Esophagus squamous epithelium (tissue), 5 donors: ENCODE measurements around the gene ABCB9. TPM values are rescaled to one million over a fixed set of nuclear protein-coding genes. Genes with fewer than 3 reads are reported as not detected.

Experiments used
- DNase-seq: peaks from one replicate; lab custom pipeline; 2025; lab: John Stamatoyannopoulos, UW
- H3K27ac ChIP-seq, 4 donors: fragments of 200-600 bp; sonication (generic); one replicate each; pipeline ENCODE4 v1.5.1; 2016 to 2019; ENCODE audit warnings: mild to moderate bottlenecking in 1 of 4
- H3K27me3 ChIP-seq, 4 donors: fragments of 200-600 bp; sonication (generic); 1 replicate in 3 of 4; 2 replicates in 1 of 4; pipeline versions ENCODE4 v1.5.1 to v1.6.0; 2017 to 2021; ENCODE audit warnings: antibody characterized with exemption in 1 of 4
- H3K36me3 ChIP-seq, 3 donors: fragments of 200-600 bp; sonication (generic); one replicate each; pipeline ENCODE4 v1.5.1; 2016 to 2019
- H3K4me1 ChIP-seq, 3 donors: fragments of 200-600 bp; sonication (generic); one replicate each; pipeline ENCODE4 v1.5.1; 2017 to 2019
- H3K4me3 ChIP-seq, 4 donors: fragments of 200-600 bp; sonication (generic); 1 replicate in 3 of 4; 2 replicates in 1 of 4; pipeline ENCODE4 v1.5.1; 2016 to 2019; ENCODE audit warnings: mild to moderate bottlenecking in 2 of 4, moderate library complexity in 1 of 4
- H3K9me3 ChIP-seq, 3 donors: fragments of 200-600 bp; sonication (generic); one replicate each; pipeline ENCODE4 v1.5.1; 2016 to 2019
- POLR2A ChIP-seq, 4 donors: fragments of 450-650 bp; IDR thresholded peaks; one replicate each; pipeline ENCODE4 v1.6.1; 2017; ENCODE audit warnings: antibody characterized with exemption in 4 of 4, mild to moderate bottlenecking in 4 of 4, moderate library complexity in 3 of 4
- WGBS, 2 donors: methylation state at CpG; one replicate each; pipeline ENCODE4 v1.1.5; 2018; 5-methylcytosine and 5-hydroxymethylcytosine counted together
- intact Hi-C: fragments of 100-400 bp; cut with DNase I; formaldehyde crosslinking; loops from one replicate; pipeline ENCODE4 v1.15.0; 2022
- total RNA-seq, 4 donors: library from RNA; depleted of rRNA; stranded (reverse); fragments of >200 nt; gene quantifications; one replicate each; pipeline ENCODE4 v1.1.0, GENCODE V29; 2016
- TF ChIP-seq, protein P1 (sequence below), 6 experiments: fragments of 450-650 bp in 4 of 6; fragments of 200-600 bp in 2 of 6; sonication (generic) in 2 of 6; IDR thresholded peaks; one replicate each; pipeline ENCODE4 v1.5.1; 2016 to 2019; ENCODE audit warnings: antibody characterized with exemption in 6 of 6, mild to moderate bottlenecking in 4 of 6, moderate library complexity in 4 of 6
- donor health status: DM: yes; HTN: yes; CAD: no.

The ABCB9 gene
- total RNA-seq, 4 donors from 2014 or later, result 2.9 to 5.5 (median 3.3) TPM

DNA sequence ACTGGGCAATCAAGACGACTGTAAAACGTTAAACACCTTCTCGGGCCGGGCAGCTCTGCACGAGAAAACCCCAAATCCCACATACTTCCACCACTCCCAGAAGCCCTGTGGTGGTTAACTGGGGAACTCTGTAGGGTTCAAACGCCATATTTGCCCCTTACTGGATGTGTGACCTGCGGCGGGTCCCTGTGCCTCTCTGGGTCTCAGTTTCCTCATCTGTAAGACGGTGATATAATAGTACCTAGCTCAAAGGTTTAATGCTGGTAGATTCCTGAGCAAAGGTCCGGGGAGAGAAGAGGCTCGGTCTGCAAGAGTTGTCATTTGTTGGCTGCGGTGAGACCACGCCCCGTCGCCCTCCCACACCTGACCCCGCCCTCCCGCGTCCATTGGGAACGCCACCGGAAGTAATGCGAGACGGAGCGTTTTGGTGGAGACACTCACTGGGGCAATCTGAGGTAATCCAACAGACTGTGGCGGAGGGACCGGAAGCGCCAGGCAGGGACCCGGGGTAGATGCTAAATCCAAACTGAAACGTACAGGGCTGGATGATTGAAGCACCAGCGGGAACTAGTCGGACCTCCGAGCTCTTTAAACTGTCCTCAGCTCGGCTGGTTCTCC is 8.1 kb upstream of the ABCB9 start:
- WGBS, 2 donors, result 0 to 1% methylated on average over 9 to 25 of the region's 32 CpGs
- H3K4me1 ChIP-seq, result peaks cover 26 to 48% (median 31%) of the 10 kb centered on the region in 3 donors
- TF ChIP-seq POLR2A (IDR thresholded peaks at IDR 0.05), result peak in 1 of 4 donors; percentile 25
- TF ChIP-seq, protein P1, sequence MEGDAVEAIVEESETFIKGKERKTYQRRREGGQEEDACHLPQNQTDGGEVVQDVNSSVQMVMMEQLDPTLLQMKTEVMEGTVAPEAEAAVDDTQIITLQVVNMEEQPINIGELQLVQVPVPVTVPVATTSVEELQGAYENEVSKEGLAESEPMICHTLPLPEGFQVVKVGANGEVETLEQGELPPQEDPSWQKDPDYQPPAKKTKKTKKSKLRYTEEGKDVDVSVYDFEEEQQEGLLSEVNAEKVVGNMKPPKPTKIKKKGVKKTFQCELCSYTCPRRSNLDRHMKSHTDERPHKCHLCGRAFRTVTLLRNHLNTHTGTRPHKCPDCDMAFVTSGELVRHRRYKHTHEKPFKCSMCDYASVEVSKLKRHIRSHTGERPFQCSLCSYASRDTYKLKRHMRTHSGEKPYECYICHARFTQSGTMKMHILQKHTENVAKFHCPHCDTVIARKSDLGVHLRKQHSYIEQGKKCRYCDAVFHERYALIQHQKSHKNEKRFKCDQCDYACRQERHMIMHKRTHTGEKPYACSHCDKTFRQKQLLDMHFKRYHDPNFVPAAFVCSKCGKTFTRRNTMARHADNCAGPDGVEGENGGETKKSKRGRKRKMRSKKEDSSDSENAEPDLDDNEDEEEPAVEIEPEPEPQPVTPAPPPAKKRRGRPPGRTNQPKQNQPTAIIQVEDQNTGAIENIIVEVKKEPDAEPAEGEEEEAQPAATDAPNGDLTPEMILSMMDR (IDR thresholded peaks at IDR 0.05), result peak in 1 of 6 experiments; percentile 25
- H3K4me3 ChIP-seq, result peak overlapping the region; percentile 59 to 91 (median 84)
- H3K27me3 ChIP-seq, result no peaks in the 10 kb centered on the region
- peak overlapping the region; percentile 96 to 99 (median 98) for H3K27ac ChIP-seq
- peaks cover 0 to 23% (median 0%) of the 10 kb centered on the region in 3 donors for H3K36me3 ChIP-seq
- no peaks in the 10 kb centered on the region for H3K9me3 ChIP-seq
- intact Hi-C loops, result no loop called here
- peak; percentile 97 for DNase-seq

DNA sequence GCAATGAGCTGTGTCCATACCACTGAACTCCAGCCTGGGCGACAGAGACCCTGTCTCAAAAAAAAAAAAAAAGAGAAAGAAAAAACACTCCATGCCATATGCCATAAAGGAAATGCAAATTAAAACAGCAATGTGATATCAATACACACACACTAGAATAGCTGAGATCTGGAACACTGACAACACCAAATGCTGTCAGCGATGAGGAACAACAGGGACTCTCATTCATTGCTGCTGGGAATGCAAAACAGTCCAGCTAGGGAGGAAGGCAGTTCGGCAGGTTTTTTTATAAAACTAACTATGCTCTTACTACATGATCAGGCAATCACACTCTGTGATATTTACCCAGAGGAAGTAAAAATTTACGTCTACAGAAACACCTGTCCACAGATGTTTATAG is 3.4 kb upstream of the ABCB9 start:
- peaks cover 21 to 30% (median 24%) of the 10 kb centered on the region in 3 donors for H3K4me1 ChIP-seq
- 35 to 44% methylated on average over 4 of the region's 4 CpGs for WGBS, 2 donors
- intact Hi-C loops, result no loop called here

DNA sequence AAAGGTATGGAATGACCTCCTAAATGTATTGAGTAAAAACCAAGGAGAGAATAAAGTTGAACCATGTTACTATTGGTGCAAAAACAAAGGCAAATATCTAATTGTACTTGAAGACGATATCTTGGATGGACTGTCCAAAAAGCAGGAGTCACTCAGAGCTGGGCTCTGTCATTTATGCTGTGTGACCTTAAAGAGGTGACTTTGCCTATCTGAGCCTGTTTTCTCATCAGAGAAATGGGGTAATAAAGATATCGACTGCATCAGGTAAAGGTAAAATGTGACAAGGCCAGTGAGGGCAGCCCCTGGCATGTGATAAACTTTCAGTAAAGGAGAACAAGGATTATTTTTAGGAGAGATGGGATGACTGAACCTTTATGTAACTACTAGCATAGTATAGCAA is 1.8 kb upstream of the ABCB9 start:
- Histone ChIP-seq H3K27me3 (no peaks in the 10 kb centered on the region), H3K36me3 (no peaks in the 10 kb centered on the region), H3K27ac (no peak overlapping the region), H3K9me3 (no peaks in the 10 kb centered on the region), H3K4me1 (peaks cover 20 to 34% (median 29%) of the 10 kb centered on the region in 3 donors), H3K4me3 (no peak overlapping the region)
- TF ChIP-seq, protein P1 (IDR thresholded peaks at IDR 0.05), result no peak
- no peak for TF ChIP-seq POLR2A (IDR thresholded peaks at IDR 0.05)
- intact Hi-C loops, result no loop called here
- WGBS, 2 donors, result 81 to 86% methylated on average over 2 of the region's 2 CpGs
- no peak for DNase-seq

More for the DNA sequence above, 3.4 kb upstream of the ABCB9 start:
- Histone ChIP-seq H3K27me3 (no peaks in the 10 kb centered on the region), H3K27ac (no peak overlapping the region), H3K4me3 (no peak overlapping the region), H3K9me3 (no peaks in the 10 kb centered on the region), H3K36me3 (no peaks in the 10 kb centered on the region)
- no peak for DNase-seq
- no peak for TF ChIP-seq POLR2A (IDR thresholded peaks at IDR 0.05)
- TF ChIP-seq, protein P1 (IDR thresholded peaks at IDR 0.05), result no peak

DNA sequence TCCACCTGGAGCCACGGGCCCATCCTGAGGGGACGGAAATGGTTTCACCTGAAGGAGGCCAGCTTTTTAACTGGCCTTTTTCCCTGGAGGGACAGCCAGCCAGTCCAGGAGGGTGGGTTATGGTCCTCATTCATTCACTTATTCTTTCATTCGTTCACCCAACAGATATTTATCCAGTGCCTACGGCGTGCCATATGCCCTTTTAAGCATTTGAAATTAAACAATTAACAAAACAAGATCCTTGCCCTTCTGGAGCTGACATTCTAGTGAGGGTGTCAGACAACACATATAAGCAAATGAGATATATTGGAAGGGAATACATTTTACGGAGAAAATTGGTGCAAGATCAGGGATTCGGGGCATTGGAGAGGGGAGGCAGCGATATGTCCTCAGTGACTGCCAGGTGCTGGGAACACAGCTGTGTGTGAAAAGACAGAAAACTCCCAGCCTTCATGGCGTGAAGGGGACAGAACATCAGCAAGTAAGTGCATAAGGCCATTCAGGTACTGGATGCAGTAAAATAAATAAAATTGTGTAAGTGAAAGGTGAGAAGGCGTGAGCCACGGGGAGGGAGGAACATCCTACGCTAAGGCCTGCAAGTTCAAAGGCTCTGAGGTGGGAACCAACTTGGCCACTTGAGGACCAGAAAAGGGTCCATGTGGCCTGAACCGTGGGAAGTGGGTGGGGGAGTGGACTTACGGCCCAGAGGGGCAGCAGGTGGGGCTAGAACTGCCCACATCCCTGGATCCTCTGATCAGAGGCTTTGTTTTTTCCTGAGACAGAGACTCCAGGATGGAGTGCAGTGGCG is 684 bp upstream of the ABCB9 start:
- WGBS, 2 donors, result 59% methylated on average over 14 to 15 of the region's 15 CpGs
- peak overlapping the region in 3 of 4 donors; percentile 59 to 72 (median 64) for H3K4me3 ChIP-seq
- peak overlapping the region in 3 of 4 donors; percentile 51 to 79 (median 69) for H3K27ac ChIP-seq
- H3K27me3 ChIP-seq, result no peaks in the 10 kb centered on the region
- intact Hi-C loops, result no loop called here
- no peaks in the 10 kb centered on the region for H3K9me3 ChIP-seq
- DNase-seq, result no peak
- no peaks in the 10 kb centered on the region for H3K36me3 ChIP-seq
- TF ChIP-seq, protein P1 (IDR thresholded peaks at IDR 0.05), result no peak
- no peak for TF ChIP-seq POLR2A (IDR thresholded peaks at IDR 0.05)
- peaks cover 20 to 34% (median 29%) of the 10 kb centered on the region in 3 donors for H3K4me1 ChIP-seq

DNA sequence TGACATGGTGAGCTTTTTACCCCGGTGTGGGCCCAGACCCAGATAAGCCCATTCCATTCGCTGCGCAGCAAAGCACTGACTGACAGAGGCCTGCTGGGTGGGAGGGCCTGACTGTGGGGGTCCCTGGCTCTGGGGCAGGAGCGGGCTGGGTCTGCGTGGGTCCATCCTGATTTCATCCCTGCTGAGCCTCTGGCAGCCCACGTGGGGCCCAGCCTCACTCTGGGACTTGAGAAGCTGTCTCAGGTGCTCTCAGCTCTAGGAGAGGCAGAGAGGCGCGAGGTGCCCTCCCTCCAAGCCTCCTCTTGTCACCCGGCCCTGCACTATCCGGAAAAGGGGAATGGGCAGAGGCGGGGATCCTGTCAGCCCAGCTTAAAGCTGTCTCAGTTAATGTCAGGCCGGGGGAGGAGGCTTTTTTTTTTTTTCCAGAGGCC is 927 bp downstream of the ABCB9 start:
- no peak for DNase-seq
- Histone ChIP-seq H3K4me3 (peak overlapping the region; percentile 44 to 72 (median 62)), H3K9me3 (no peaks in the 10 kb centered on the region), H3K27ac (peak overlapping the region in 1 of 4 donors; percentile 79), H3K36me3 (no peaks in the 10 kb centered on the region), H3K27me3 (no peaks in the 10 kb centered on the region), H3K4me1 (peaks cover 20 to 34% (median 29%) of the 10 kb centered on the region in 3 donors)
- TF ChIP-seq POLR2A (IDR thresholded peaks at IDR 0.05), result no peak
- TF ChIP-seq, protein P1 (IDR thresholded peaks at IDR 0.05), result no peak
- intact Hi-C loops, result no loop called here
- whole genome bisulfite sequencing, 2 donors, result no CpG with 5 or more reads among the region's 12 CpGs
